OCI-LY7 (cell line): ENCODE results near the gene RUVBL2. TPM values are rescaled to one million over a fixed set of nuclear protein-coding genes. Genes with fewer than 3 reads are reported as not detected.

Experiments
- BruUV-seq: library from RNA; stranded (reverse); fragments of 400-500 nt; replicated peaks from 2 replicates; lab custom pipeline; 2021; lab: Mats Ljungman, UMichigan
- CTCF ChIA-PET: fragments of 300-600 bp; sonication (Branson Sonifier 250); formaldehyde crosslinking; loops from one replicate; lab custom pipeline; 2022; ENCODE audit warnings: antibody characterized with exemption; ENCODE audit not compliant: unreplicated experiment; lab: Charles Lee
- POLR2A ChIA-PET: fragments of 300-600 bp; sonication (Branson Sonifier 250); formaldehyde crosslinking; loops from one replicate; lab custom pipeline; 2022; ENCODE audit warnings: antibody characterized with exemption; lab: Charles Lee
- DNase-seq: peaks from one replicate; pipeline ENCODE4 v3.0.0-alpha.2; 2015; ENCODE audit warnings: low spot score
- H2AFZ ChIP-seq: fragments of 200-600 bp; sonication (generic), shearing (Covaris generic); 2 replicates; pipeline ENCODE4 v1.6.1; 2014; ENCODE audit warnings: mild to moderate bottlenecking, antibody characterized with exemption, low read length, moderate library complexity
- H3K27ac ChIP-seq: fragments of 200-600 bp; sonication (generic); 2 replicates; pipeline ENCODE4 v1.5.1; 2014; ENCODE audit warnings: mixed run types, low read depth, mild to moderate bottlenecking, moderate library complexity, low read length, inconsistent platforms; ENCODE audit not compliant: poor library complexity, severe bottlenecking
- H3K36me3 ChIP-seq: fragments of 200-600 bp; sonication (generic); 2 replicates; pipeline ENCODE4 v1.6.1; 2014; ENCODE audit warnings: mild to moderate bottlenecking, antibody characterized with exemption, low read length, moderate library complexity, mixed read lengths; ENCODE audit not compliant: insufficient read depth
- H3K4me1 ChIP-seq: fragments of 200-600 bp; sonication (generic); 2 replicates; pipeline ENCODE4 v1.5.1; 2014; ENCODE audit warnings: mild to moderate bottlenecking, low read length; ENCODE audit not compliant: insufficient read depth, poor library complexity, severe bottlenecking
- H3K4me2 ChIP-seq: fragments of 200-600 bp; sonication (generic); 2 replicates; pipeline ENCODE4 v1.6.1; 2014; ENCODE audit warnings: mild to moderate bottlenecking, low read length
- H3K4me3 ChIP-seq: fragments of 200-600 bp; sonication (generic); 2 replicates; pipeline ENCODE4 v1.5.1; 2014; ENCODE audit warnings: mild to moderate bottlenecking, low read depth, low read length; ENCODE audit not compliant: poor library complexity, severe bottlenecking
- H3K79me2 ChIP-seq: fragments of 200-600 bp; sonication (generic); 2 replicates; pipeline ENCODE4 v1.6.1; 2016; ENCODE audit warnings: low read depth, mild to moderate bottlenecking, low read length, moderate library complexity, mixed read lengths; ENCODE audit not compliant: insufficient read depth
- H3K9me2 ChIP-seq: fragments of 200-600 bp; sonication (generic); 2 replicates; pipeline ENCODE4 v1.6.1; 2016; ENCODE audit warnings: mild to moderate bottlenecking, low read length, mixed read lengths; ENCODE audit not compliant: insufficient read depth
- H3K9me3 ChIP-seq: fragments of 200-600 bp; sonication (generic); 2 replicates; pipeline ENCODE4 v1.6.1; 2014; ENCODE audit warnings: mild to moderate bottlenecking, mixed run types, low read length, mixed read lengths
- H4K20me1 ChIP-seq: fragments of 200-600 bp; sonication (generic); 2 replicates; pipeline ENCODE4 v1.6.1; 2014; ENCODE audit warnings: mild to moderate bottlenecking, antibody characterized with exemption, low read length, moderate library complexity, mixed read lengths; ENCODE audit not compliant: insufficient read depth
- EZH2phosphoT487 ChIP-seq: fragments of 200-600 bp; sonication (generic); IDR thresholded peaks from 2 replicates; pipeline ENCODE4 v1.6.1; 2018; ENCODE audit warnings: low read depth, borderline replicate concordance, mild to moderate bottlenecking, mixed run types, antibody characterized with exemption, low read length, moderate library complexity, mixed read lengths
- intact Hi-C: fragments of 100-400 bp; cut with micrococcal nuclease; formaldehyde crosslinking; loops from one replicate; pipeline ENCODE4 v1.10.0; 2022; ENCODE audit not compliant: unreplicated experiment
- total RNA-seq, 2 experiments: library from RNA; depleted of rRNA in 1 of 2; stranded (reverse); fragments of >200 nt in 1 of 2; shearing (Covaris generic) in 1 of 2; gene quantifications; 2 replicates each; pipeline ENCODE4 v1.2.3, GENCODE V29; 2014 to 2022
- TF ChIP-seq, protein P1 (sequence below): fragments of 200-600 bp; sonication (generic); conservative IDR thresholded peaks from 2 replicates; pipeline ENCODE4 v1.5.1; 2014; ENCODE audit warnings: mild to moderate bottlenecking, antibody characterized with exemption, low read length, moderate library complexity, mixed read lengths

RUVBL2 gene
- total RNA-seq, 2 experiments from 2014 or later: 125 to 265 TPM

DNA sequence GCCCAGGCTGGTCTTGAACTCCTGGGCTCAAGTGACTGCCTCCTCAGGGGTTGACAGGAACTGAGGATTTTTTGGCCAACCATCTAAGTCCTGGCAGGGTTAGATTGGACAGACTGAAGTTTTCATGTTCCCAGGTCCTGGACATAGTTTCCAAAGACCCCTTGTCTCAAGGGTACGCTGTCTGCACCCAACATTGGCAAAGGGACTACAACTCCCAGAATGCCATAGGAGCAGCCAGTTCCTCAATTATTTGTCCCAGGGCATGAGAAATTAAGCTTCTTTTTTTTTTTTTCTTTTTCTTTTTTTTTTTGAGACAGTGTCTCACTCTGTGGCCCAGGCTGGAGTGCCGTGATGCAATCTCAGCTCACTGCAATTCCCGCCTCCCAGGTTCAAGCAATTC lies 7.5 kb upstream of the RUVBL2 start:
- H3K9me2 ChIP-seq: no peaks in the 10 kb centered on the region
- H3K4me3 ChIP-seq: no peak overlapping the region
- H2AFZ ChIP-seq: no peak overlapping the region
- H3K9me3 ChIP-seq: no peaks in the 10 kb centered on the region
- no peak overlapping the region for H3K4me2 ChIP-seq
- peaks cover 49% of the 10 kb centered on the region for H3K36me3 ChIP-seq
- no peak overlapping the region for H3K27ac ChIP-seq
- BruUV-seq: no TSS peak
- ChIA-PET CTCF (no interaction called here), POLR2A (no interaction called here)
- H4K20me1 ChIP-seq: no peaks in the 10 kb centered on the region
- intact Hi-C loops: no loop called here
- no peak for DNase-seq
- TF ChIP-seq EZH2phosphoT487: no peak
- TF ChIP-seq, protein P1, sequence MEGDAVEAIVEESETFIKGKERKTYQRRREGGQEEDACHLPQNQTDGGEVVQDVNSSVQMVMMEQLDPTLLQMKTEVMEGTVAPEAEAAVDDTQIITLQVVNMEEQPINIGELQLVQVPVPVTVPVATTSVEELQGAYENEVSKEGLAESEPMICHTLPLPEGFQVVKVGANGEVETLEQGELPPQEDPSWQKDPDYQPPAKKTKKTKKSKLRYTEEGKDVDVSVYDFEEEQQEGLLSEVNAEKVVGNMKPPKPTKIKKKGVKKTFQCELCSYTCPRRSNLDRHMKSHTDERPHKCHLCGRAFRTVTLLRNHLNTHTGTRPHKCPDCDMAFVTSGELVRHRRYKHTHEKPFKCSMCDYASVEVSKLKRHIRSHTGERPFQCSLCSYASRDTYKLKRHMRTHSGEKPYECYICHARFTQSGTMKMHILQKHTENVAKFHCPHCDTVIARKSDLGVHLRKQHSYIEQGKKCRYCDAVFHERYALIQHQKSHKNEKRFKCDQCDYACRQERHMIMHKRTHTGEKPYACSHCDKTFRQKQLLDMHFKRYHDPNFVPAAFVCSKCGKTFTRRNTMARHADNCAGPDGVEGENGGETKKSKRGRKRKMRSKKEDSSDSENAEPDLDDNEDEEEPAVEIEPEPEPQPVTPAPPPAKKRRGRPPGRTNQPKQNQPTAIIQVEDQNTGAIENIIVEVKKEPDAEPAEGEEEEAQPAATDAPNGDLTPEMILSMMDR: no peak
- no peaks in the 10 kb centered on the region for H3K4me1 ChIP-seq
- H3K79me2 ChIP-seq: no peaks in the 10 kb centered on the region

DNA sequence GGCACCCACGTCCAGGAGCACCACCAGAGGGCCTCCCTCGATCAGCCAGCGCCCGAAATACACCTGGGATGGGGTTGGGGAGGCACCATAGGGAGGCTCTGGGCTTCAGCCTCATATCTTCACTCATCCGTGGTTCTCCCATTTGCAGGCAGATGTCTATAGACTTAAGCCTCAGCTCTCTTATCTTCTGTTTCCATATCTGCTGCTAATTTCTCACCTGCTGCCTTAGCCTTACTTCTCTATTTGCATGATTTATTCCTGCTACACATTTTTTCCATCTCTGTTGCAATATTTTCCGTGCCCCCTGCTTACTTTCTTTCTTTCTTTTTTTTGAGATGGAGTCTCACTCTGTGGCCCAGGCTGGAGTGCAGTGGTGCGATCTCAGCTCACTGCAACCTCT lies 6.4 kb upstream of the RUVBL2 start:
- Histone ChIP-seq H3K27ac (no peak overlapping the region), H2AFZ (no peak overlapping the region), H3K4me2 (no peak overlapping the region), H3K9me3 (no peaks in the 10 kb centered on the region), H3K9me2 (no peaks in the 10 kb centered on the region), H3K4me1 (peaks cover 9% of the 10 kb centered on the region), H3K4me3 (no peak overlapping the region), H3K79me2 (peaks cover 8% of the 10 kb centered on the region; the same call in 1 of the 2 replicates), H3K36me3 (peaks cover 49% of the 10 kb centered on the region), H4K20me1 (no peaks in the 10 kb centered on the region)
- TF ChIP-seq, protein P1: no peak
- no peak for TF ChIP-seq EZH2phosphoT487
- intact Hi-C loops: no loop called here
- POLR2A ChIA-PET: no interaction called here
- CTCF ChIA-PET: no interaction called here
- no TSS peak for BruUV-seq
- no peak for DNase-seq

DNA sequence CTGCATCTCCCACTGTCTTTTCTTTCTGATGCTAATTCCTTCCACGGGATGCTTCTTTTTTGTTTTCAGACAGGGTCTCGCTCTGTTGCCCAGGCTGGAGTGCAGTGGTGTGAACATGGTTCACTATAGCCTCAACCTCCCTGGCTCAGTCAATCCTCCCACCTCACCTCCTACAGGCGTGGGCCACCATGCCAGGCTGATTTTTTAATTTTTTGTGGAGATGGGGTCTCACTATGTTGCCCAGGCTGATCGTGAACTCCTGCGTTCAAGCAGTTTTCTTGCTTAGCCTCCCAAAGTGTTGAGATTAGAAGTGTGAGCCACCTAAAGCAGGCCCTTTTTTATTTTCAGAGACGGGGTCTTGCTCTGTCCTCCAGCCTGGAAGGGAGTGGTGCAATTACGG lies 5.4 kb upstream of the RUVBL2 start:
- Histone ChIP-seq H4K20me1 (no peaks in the 10 kb centered on the region), H3K27ac (no peak overlapping the region), H3K4me1 (peaks cover 9% of the 10 kb centered on the region), H3K4me3 (no peak overlapping the region), H3K4me2 (no peak overlapping the region), H3K9me2 (no peaks in the 10 kb centered on the region), H3K36me3 (peaks cover 39% of the 10 kb centered on the region), H2AFZ (no peak overlapping the region), H3K79me2 (peaks cover 15% of the 10 kb centered on the region; the same call in 1 of the 2 replicates), H3K9me3 (no peaks in the 10 kb centered on the region)
- no peak for DNase-seq
- POLR2A ChIA-PET: no interaction called here
- intact Hi-C loops: no loop called here
- TF ChIP-seq, protein P1: no peak
- TF ChIP-seq EZH2phosphoT487: no peak
- no TSS peak for BruUV-seq
- CTCF ChIA-PET: no interaction called here
